Heart left ventricle (tissue), 13 donors: ENCODE data around the gene RBM20.

Experiments used
- CTCF ChIP-seq, 12 donors: fragments of 200-600 bp; sonication (generic) in 4 of 12; IDR thresholded peaks; one replicate each; pipeline versions ENCODE4 v1.5.0 to v1.8.0; 2018 to 2022; ENCODE audit warnings: antibody characterized with exemption in 12 of 12, mild to moderate bottlenecking in 5 of 12
- POLR2A ChIP-seq, 2 donors: fragments of 450-650 bp; IDR thresholded peaks; one replicate each; pipeline ENCODE4 v1.6.1; 2017; ENCODE audit warnings: antibody characterized with exemption in 2 of 2, mild to moderate bottlenecking in 2 of 2, moderate library complexity in 2 of 2
- donor health status: ischemic (EF 13 %, LVEDD 7.1; RV severe dilation, severe dysfunction).
- donor health status: DM: no; HTN: yes; CAD: no.
- donor health status: DM: no; HTN: no; CAD: no.
- donor health status: ischemic (EF 25% LVEDD 6.9; RV normal size, moderate dysfunction).
- donor health status: ischemic (EF 25% LVEDD 5.7; RV mildly dilated, moderate dysfunction).
- donor health status: ischemic (EF 35%, LVEDD 5.7; RV mildly dilated, moderate dysfunction).
- donor health status: nonischemic (EF 11% LVEDD 7.7; RV severe dilation, severe dysfunction).
- donor health status: DM: yes; HTN: yes; CAD: no.
- donor health status: PGD.
- donor health status: ischemic (EF 29% LVEDD 5.4; RV normal size, mild dysfunction).
- donor health status: nonischemic (EF 23%, LVEDD 6.1; RV moderate dilation, normal function).

GRCh38 chr10:110859206-110859972 is 215.3 kb downstream of the RBM20 start:
- TF ChIP-seq CTCF (IDR thresholded peaks at IDR 0.05) (no peak), POLR2A (IDR thresholded peaks at IDR 0.05) (no peak)
